Neuronal stem cell (in vitro differentiated cells): Measurements from ENCODE around the gene COX11.

ENCODE experiments used
- DNase-seq: peaks from one replicate; pipeline ENCODE4 v3.0.0-alpha.2; 2013; ENCODE audit warnings: low spot score
- H2AFZ ChIP-seq: one replicate; pipeline ENCODE4 v1.6.1; 2013; ENCODE audit warnings: mild to moderate bottlenecking, low read length, inconsistent platforms
- H2AK5ac ChIP-seq: 2 replicates; pipeline ENCODE4 v1.6.1; 2013; ENCODE audit warnings: low read depth, mild to moderate bottlenecking, inconsistent platforms, low read length, moderate library complexity, mixed read lengths
- H2BK120ac ChIP-seq: 2 replicates; pipeline ENCODE4 v1.6.1; 2013; ENCODE audit warnings: low read depth, mild to moderate bottlenecking, inconsistent platforms, low read length, moderate library complexity, mixed read lengths
- H2BK12ac ChIP-seq: one replicate; pipeline ENCODE4 v1.6.1; 2013; ENCODE audit warnings: low read length, inconsistent platforms
- H2BK15ac ChIP-seq: 2 replicates; pipeline ENCODE4 v1.6.1; 2013; ENCODE audit warnings: mild to moderate bottlenecking, low read length, inconsistent platforms, mixed read lengths
- H2BK5ac ChIP-seq: one replicate; pipeline ENCODE4 v1.6.1; 2013; ENCODE audit warnings: inconsistent platforms, mild to moderate bottlenecking, low read length, moderate library complexity
- H3K14ac ChIP-seq: one replicate; pipeline ENCODE4 v1.6.1; 2013; ENCODE audit warnings: low read length, inconsistent platforms
- H3K18ac ChIP-seq: 2 replicates; pipeline ENCODE4 v1.6.1; 2013; ENCODE audit warnings: low read length, inconsistent platforms
- H3K23ac ChIP-seq: 2 replicates; pipeline ENCODE4 v1.6.1; 2013; ENCODE audit warnings: low read depth, mild to moderate bottlenecking, mixed read lengths, low read length, inconsistent platforms; ENCODE audit not compliant: poor library complexity
- H3K27ac ChIP-seq: replicated peaks from 3 replicates; pipeline ENCODE4 v1.5.1; 2013; ENCODE audit warnings: low read length, inconsistent platforms
- H3K27me3 ChIP-seq, 3 experiments: 2 replicates each; pipeline ENCODE4 v1.6.1; 2013; ENCODE audit warnings: low read length in 3 of 3, mild to moderate bottlenecking in 2 of 3, inconsistent platforms in 1 of 3, low read depth in 1 of 3, mixed read lengths in 1 of 3, moderate library complexity in 1 of 3; ENCODE audit not compliant: control insufficient read depth in 3 of 3, insufficient read depth in 3 of 3
- H3K36me3 ChIP-seq, 2 donors: replicated peaks in 1 of 2; 2 replicates each; pipeline ENCODE4 v1.6.1; 2013; ENCODE audit warnings: low read length in 2 of 2; ENCODE audit not compliant: control insufficient read depth in 2 of 2, insufficient read depth in 2 of 2
- H3K4ac ChIP-seq: 2 replicates; pipeline ENCODE4 v1.6.1; 2013; ENCODE audit warnings: inconsistent platforms, mild to moderate bottlenecking, low read length, moderate library complexity
- H3K4me1 ChIP-seq, 2 donors: 1 replicate in 1 of 2; 2 replicates in 1 of 2; pipeline ENCODE4 v1.6.1; 2013; ENCODE audit warnings: low read length in 2 of 2, low read depth in 1 of 2; ENCODE audit not compliant: control insufficient read depth in 2 of 2, insufficient read depth in 1 of 2
- H3K4me2 ChIP-seq: one replicate; pipeline ENCODE4 v1.6.1; 2013; ENCODE audit warnings: mild to moderate bottlenecking, low read length, inconsistent platforms; ENCODE audit not compliant: insufficient read depth, poor library complexity, severe bottlenecking
- H3K4me3 ChIP-seq, 2 donors: 2 replicates each; pipeline ENCODE4 v1.5.1; 2013; ENCODE audit warnings: low read length in 2 of 2, mild to moderate bottlenecking in 2 of 2, inconsistent platforms in 1 of 2, moderate library complexity in 1 of 2
- H3K79me1 ChIP-seq: one replicate; pipeline ENCODE4 v1.6.1; 2013; ENCODE audit warnings: low read depth, mild to moderate bottlenecking, inconsistent platforms, low read length, moderate library complexity
- H3K9ac ChIP-seq: one replicate; pipeline ENCODE4 v1.6.1; 2013; ENCODE audit warnings: mild to moderate bottlenecking, low read depth, low read length, inconsistent platforms; ENCODE audit not compliant: poor library complexity
- H3K9me3 ChIP-seq, 2 donors: replicated peaks in 1 of 2; 2 replicates each; pipeline versions ENCODE3 to v1.6.1; 2013; ENCODE audit warnings: low read length in 2 of 2, mild to moderate bottlenecking in 2 of 2, inconsistent platforms in 1 of 2, low read depth in 1 of 2, mixed read lengths in 1 of 2, moderate library complexity in 1 of 2; ENCODE audit not compliant: control insufficient read depth in 2 of 2, insufficient read depth in 1 of 2
- H4K8ac ChIP-seq: one replicate; pipeline ENCODE4 v1.6.1; 2013; ENCODE audit warnings: low read depth, mild to moderate bottlenecking, inconsistent platforms, low read length, moderate library complexity
- H4K91ac ChIP-seq: one replicate; pipeline ENCODE4 v1.6.1; 2013; ENCODE audit warnings: low read length, low read depth, mild to moderate bottlenecking, inconsistent platforms; ENCODE audit not compliant: poor library complexity
- WGBS, 2 donors: extraction: QIAGEN DNeasy Blood & Tissue Kit; methylation state at CpG; one replicate each; pipeline ENCODE4 v1.1.7; 2013; ENCODE audit warnings: missing lambda C conversion rate in 2 of 2, mixed read lengths in 1 of 2; ENCODE audit not compliant: insufficient read length in 2 of 2, insufficient replicate concordance in 1 of 2; ENCODE audit errors: extremely low coverage in 2 of 2; 5-methylcytosine and 5-hydroxymethylcytosine counted together

The COX11 gene

DNA sequence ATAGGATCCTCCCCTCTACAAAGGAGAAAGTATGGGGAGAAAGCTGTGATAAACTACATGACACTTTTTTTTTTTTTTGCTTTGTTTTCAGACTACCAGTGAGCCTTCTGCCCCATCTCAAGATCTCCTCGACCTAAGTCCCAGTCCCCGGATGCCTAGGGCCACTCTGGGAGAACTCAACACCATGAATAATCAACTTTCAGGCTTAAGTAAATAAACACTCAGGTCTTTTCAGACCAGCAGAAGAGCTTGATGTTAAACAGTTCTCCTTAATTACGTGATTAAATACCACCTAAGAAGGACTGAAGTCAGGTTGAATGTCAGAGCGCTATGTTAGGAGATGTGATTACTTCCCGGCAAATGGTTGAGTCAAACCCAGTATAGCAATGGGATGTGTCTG is 31.4 kb downstream of the COX11 start:
- H3K36me3 ChIP-seq = peaks cover 24 to 63% of the 10 kb centered on the region in 2 donors
- DNase-seq = no peak

DNA sequence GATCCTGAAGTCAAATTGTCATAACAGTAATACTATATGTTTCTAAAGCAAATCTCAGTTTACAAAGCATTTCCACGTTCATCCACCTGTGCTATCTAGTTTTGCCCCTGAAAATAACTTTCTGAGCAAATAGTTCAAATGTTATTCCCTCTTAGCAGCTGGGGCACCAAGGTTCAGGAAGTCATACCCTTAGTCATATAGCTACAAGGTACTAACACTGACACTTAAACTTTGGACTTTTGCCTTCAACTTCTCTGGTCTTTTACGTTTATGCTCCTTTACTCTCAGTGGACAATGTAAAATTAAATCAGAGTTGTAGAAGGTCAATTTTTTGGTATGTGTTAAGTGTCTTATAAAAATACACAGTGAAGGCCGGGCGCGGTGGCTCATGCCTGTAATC is 33.0 kb downstream of the COX11 start:
- no CpG with 5 or more reads among the region's 5 CpGs for WGBS, 2 donors

More for the DNA sequence above, 31.4 kb downstream of the COX11 start:
- H2AK5ac ChIP-seq = no peak overlapping the region
- H2BK120ac ChIP-seq = no peak overlapping the region
- no peak overlapping the region for H3K4me2 ChIP-seq
- H3K27me3 ChIP-seq = no peaks in the 10 kb centered on the region
- H3K4ac ChIP-seq = no peak overlapping the region
- no peak overlapping the region for H3K14ac ChIP-seq
- WGBS, 2 donors = no CpG with 5 or more reads among the region's 5 CpGs
- no peak overlapping the region for H4K8ac ChIP-seq
- no peak overlapping the region for H2BK15ac ChIP-seq
- no peak overlapping the region for H3K4me3 ChIP-seq
- no peak overlapping the region for H3K18ac ChIP-seq
- H3K79me1 ChIP-seq = no peaks in the 10 kb centered on the region
- no peak overlapping the region for H2AFZ ChIP-seq
- no peak overlapping the region for H3K9ac ChIP-seq
- H3K23ac ChIP-seq = no peak overlapping the region
- H4K91ac ChIP-seq = no peak overlapping the region
- no peaks in the 10 kb centered on the region for H3K9me3 ChIP-seq
- no peak overlapping the region for H2BK12ac ChIP-seq
- no peak overlapping the region for H2BK5ac ChIP-seq
- no peaks in the 10 kb centered on the region for H3K4me1 ChIP-seq
- H3K27ac ChIP-seq = no peak overlapping the region

DNA sequence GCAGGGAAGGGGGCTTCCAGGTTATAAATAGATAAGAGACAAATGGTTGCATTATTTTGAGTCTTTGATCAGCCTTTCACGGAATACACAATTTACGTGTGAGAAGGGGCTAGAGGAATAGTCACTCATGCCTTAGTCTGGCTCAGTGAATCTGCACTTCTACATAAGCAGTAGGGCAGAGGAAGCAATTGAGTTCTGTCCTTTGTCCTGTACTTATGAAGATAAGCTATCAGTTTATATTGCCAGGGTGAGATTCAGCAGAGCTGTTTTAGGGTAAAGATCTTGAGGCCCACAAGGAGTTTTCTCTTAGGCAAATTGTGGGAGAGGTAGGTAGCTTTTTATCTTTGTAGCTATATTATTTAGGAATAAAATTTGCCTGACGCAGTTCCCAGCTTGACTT is 34.5 kb downstream of the COX11 start:
- H3K14ac ChIP-seq = no peak overlapping the region
- H3K9me3 ChIP-seq = no peaks in the 10 kb centered on the region
- no peak overlapping the region for H3K4me2 ChIP-seq
- no peak overlapping the region for H3K4ac ChIP-seq
- no peak overlapping the region for H2AK5ac ChIP-seq
- H3K23ac ChIP-seq = no peak overlapping the region
- no peak overlapping the region for H4K8ac ChIP-seq
- no peak overlapping the region for H3K27ac ChIP-seq
- no peak overlapping the region for H3K9ac ChIP-seq
- WGBS, 2 donors = no CpG with 5 or more reads among the region's 3 CpGs
- no peak overlapping the region for H2AFZ ChIP-seq
- no peak overlapping the region for H2BK120ac ChIP-seq
- DNase-seq = no peak
- H2BK15ac ChIP-seq = no peak overlapping the region
- no peak overlapping the region for H3K18ac ChIP-seq
- H3K4me1 ChIP-seq = no peaks in the 10 kb centered on the region
- H3K36me3 ChIP-seq = peaks cover 24 to 65% of the 10 kb centered on the region in 2 donors
- no peak overlapping the region for H4K91ac ChIP-seq
- no peaks in the 10 kb centered on the region for H3K27me3 ChIP-seq
- H2BK5ac ChIP-seq = no peak overlapping the region
- no peak overlapping the region for H2BK12ac ChIP-seq
- H3K4me3 ChIP-seq = no peak overlapping the region
- no peaks in the 10 kb centered on the region for H3K79me1 ChIP-seq

More for the DNA sequence above, 33.0 kb downstream of the COX11 start:
- Histone ChIP-seq H2AFZ (no peak overlapping the region), H3K4me1 (no peaks in the 10 kb centered on the region), H3K18ac (no peak overlapping the region), H3K27me3 (no peaks in the 10 kb centered on the region), H4K91ac (no peak overlapping the region), H3K79me1 (no peaks in the 10 kb centered on the region), H3K4ac (no peak overlapping the region), H3K36me3 (peaks cover 26 to 73% of the 10 kb centered on the region in 2 donors), H2BK12ac (no peak overlapping the region), H3K9ac (no peak overlapping the region), H2BK120ac (no peak overlapping the region), H4K8ac (no peak overlapping the region), H3K9me3 (no peaks in the 10 kb centered on the region), H2BK5ac (no peak overlapping the region), H3K4me2 (no peak overlapping the region), H3K27ac (no peak overlapping the region), H2AK5ac (no peak overlapping the region), H2BK15ac (no peak overlapping the region), H3K4me3 (no peak overlapping the region), H3K14ac (no peak overlapping the region), H3K23ac (no peak overlapping the region)
- DNase-seq = no peak

DNA sequence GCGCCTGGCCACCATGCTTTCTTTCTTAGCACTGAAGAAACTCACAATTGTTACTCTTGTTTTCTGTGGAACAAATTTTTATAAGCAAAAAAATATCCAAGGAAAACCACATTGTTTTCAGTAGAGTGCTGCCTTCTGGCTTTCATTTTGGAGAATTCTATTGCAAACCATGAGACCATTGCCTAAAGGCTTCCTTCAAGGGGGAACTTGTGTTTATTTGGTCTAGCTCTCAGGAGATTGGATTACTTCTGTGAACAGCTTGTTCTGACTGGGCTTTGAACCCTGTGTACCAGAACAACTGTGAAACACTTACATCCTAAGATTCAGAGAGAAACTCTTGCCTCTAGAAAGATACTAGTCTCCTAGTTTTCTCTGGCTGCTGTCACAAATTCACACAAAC is 35.7 kb downstream of the COX11 start:
- Histone ChIP-seq H2AFZ (no peak overlapping the region), H2BK120ac (no peak overlapping the region), H4K91ac (no peak overlapping the region), H3K4ac (no peak overlapping the region), H2BK15ac (no peak overlapping the region), H3K9ac (no peak overlapping the region), H2BK12ac (no peak overlapping the region), H3K18ac (no peak overlapping the region), H3K4me1 (no peaks in the 10 kb centered on the region), H3K23ac (no peak overlapping the region), H3K27ac (no peak overlapping the region), H4K8ac (no peak overlapping the region), H2BK5ac (no peak overlapping the region), H2AK5ac (no peak overlapping the region), H3K36me3 (peaks cover 24 to 58% of the 10 kb centered on the region in 2 donors), H3K79me1 (no peaks in the 10 kb centered on the region), H3K4me3 (no peak overlapping the region), H3K27me3 (no peaks in the 10 kb centered on the region), H3K9me3 (no peaks in the 10 kb centered on the region), H3K14ac (no peak overlapping the region), H3K4me2 (no peak overlapping the region)
- no CpG with 5 or more reads among the region's 1 CpG for WGBS, 2 donors
- DNase-seq = no peak
